GM20000 (cell line): ENCODE measurements around the gene CDC45.
"Not testable (repeated sequence)": the region's sequence is repeated elsewhere in the genome, so short reads cannot be mapped to it uniquely, and the experiment has no call there.

Source experiments
- DNase-seq: peaks from one replicate; pipeline ENCODE4 v3.0.0; 2012; ENCODE audit warnings: low spot score
- CTCF ChIP-seq: IDR thresholded peaks from 2 replicates; pipeline ENCODE4 v1.5.1; 2012; ENCODE audit warnings: mild to moderate bottlenecking, control low read depth; ENCODE audit errors: extremely low read depth, missing control alignments

CDC45 gene

GRCh38 chr22:19537941-19538488 lies 58.3 kb downstream of the CDC45 start:
- TF ChIP-seq CTCF, result no peak
- no peak for DNase-seq

- TF ChIP-seq CTCF, result no peak
Measured at GRCh38 chr22:19540394-19540793, 60.7 kb downstream of the CDC45 start.

GRCh38 chr22:19543970-19544708 lies 64.4 kb downstream of the CDC45 start:
- no peak for DNase-seq
- no peak for TF ChIP-seq CTCF

More at GRCh38 chr22:19540394-19540793, 60.7 kb downstream of the CDC45 start:
- DNase-seq, result no peak

- no peak for DNase-seq
- TF ChIP-seq CTCF, result no peak
Measured at GRCh38 chr22:19545935-19546207, 66.2 kb downstream of the CDC45 start.

- DNase-seq, result no peak
- no peak for TF ChIP-seq CTCF
Measured at GRCh38 chr22:19546680-19547079, 67.0 kb downstream of the CDC45 start.

- TF ChIP-seq CTCF, result no peak
- no peak for DNase-seq
Measured at GRCh38 chr22:19547620-19548019, 67.9 kb downstream of the CDC45 start.

DNA sequence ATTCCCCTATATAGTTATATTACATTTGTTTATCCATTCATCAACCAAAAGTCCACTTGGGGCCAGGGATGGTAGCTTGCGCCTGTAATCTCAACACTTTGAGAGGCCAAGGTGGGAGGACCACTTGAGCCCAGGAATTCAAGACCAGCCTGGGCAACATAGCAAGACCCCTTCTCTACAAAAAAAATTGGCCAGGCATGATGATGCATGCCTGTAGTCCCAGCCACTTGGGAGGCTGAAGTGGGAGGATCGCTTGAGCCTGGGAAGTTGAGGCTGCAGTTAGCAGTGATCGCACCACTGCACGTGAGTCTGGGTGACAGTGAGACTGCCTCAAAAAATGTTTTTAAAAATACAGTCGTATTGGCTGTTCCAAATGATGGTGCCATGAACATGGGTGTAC lies 68.7 kb downstream of the CDC45 start:
- not testable (repeated sequence) for DNase-seq

GRCh38 chr22:19548964-19549363 lies 69.2 kb downstream of the CDC45 start:
- no peak for DNase-seq
- no peak for TF ChIP-seq CTCF
